HG03175 (cell line): ENCODE results near the gene TMC2.
"Not testable (repeated sequence)": the region's sequence is repeated elsewhere in the genome, so short reads cannot be mapped to it uniquely, and the experiment has no call there.

ENCODE experiments used
- ATAC-seq: cut with Tn5 transposase; IDR thresholded peaks from one replicate; pipeline ENCODE4 v1.9.1; 2021; ENCODE audit warnings: mild to moderate bottlenecking, moderate library complexity; ENCODE audit not compliant: unreplicated experiment

TMC2 gene

DNA sequence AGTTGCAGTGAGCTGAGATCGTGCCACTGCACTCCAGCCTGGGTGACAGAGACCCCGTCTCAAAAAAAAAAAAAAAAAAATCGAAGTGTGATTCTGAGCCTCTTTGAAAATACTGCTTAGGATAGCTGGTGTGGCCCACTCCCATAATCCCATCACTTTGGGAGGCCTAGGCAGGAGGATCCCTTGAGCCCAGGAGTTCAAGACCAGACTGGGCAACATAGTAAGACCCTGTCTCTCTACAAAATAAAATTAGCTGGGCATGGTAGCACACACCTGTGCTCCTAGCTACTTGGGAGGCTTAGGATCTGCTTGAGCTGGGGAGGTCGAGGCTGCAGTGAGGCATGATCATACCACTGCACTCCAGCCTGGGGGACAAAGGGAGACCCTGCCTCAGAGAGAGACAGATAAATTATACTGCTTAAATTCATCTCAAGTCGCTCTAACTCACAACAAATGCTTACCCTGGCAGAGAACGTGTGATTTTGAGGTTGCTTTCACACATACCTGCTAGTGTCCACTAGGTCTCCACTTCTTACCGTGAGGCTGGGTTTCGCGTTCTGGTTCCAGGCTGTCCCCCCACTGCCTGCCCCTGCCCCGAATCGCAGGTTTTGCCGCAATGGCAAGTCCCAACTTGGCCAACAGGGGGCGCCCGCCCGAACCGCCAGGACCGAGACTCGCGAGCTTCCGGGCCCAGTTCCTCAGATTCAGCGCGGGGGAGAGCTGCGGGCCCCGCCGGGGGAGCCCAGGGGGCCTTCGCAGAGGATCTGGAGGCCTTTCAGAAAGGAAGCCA lies 12.3 kb upstream of the TMC2 start:
- ATAC-seq: peak; percentile 72

DNA sequence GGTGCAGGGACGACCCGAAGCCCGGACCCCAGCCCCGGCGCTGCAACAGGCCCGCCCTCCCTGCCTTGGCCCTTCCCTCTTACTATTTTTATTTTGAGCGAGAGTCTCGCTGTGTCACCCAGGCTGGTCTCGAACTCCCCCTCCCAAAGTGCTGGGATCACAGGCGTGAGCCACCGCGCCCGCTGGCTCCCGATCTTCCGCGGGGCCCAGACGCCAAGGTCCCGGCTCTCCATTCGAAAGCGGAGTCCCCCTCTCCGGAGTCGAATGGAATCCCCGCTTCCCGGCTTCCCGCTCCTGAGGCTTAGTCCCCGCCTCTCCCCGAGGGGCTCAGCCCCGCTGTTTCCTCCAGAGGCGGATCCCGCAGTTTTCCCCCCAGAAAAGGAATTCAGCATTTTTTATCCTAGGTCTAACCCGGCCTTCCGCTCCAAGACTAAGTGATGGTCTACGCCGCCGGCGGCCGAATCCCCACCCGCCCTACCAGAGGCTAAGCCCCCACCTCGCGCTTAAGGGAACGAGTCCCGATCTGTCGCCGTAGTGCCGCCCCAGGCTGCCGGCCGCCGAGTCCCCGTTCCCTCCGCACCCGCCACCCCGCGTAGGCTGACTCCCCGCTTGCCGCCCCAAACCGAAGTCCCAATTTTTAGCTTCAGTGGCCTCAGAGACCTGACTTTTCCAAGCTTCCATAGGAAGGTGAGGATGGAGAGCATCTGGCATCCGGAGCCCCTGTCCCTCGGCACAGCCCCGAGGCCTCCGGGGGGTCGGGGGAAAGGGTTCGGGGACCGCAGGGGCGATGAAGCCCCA lies 11.5 kb upstream of the TMC2 start:
- peak; percentile 27 for ATAC-seq

DNA sequence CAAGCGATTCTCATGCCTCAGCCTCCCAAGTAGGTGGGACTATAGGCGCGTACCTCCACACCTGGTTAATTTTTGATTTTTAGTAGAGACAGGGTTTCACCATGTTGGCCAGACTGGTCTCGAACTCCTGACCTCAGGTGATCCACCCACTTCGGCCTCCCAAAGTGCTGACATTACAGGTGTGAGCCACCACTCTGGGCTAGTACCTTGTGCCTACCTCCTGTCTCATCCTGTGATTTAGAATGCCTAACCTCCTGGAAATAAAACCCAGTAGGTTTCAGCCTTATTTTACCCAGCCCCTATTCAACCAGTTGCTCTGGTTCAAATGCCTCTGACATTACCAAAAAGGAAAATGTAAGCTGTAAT lies 10.2 kb upstream of the TMC2 start:
- not testable (repeated sequence) for ATAC-seq

DNA sequence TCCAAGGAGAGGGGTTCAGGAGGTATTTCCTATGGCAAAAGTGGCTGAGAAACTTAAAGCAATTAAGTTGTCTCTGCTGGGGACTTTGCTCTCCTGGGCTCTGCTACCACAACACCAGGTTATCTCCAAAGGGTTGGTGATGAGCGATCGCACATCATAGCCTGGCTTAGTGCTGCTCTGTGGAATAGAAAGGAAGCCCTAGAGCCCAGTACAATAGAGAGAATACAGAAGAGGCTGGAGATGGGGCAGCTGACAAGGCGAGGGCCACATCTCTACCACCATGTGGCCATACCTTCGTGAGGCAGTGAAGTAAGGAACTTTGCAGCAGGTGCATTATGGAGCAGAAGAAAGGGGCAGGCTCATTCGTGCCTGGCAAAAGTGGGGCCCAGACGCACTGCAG lies 8.6 kb upstream of the TMC2 start:
- ATAC-seq: no peak

DNA sequence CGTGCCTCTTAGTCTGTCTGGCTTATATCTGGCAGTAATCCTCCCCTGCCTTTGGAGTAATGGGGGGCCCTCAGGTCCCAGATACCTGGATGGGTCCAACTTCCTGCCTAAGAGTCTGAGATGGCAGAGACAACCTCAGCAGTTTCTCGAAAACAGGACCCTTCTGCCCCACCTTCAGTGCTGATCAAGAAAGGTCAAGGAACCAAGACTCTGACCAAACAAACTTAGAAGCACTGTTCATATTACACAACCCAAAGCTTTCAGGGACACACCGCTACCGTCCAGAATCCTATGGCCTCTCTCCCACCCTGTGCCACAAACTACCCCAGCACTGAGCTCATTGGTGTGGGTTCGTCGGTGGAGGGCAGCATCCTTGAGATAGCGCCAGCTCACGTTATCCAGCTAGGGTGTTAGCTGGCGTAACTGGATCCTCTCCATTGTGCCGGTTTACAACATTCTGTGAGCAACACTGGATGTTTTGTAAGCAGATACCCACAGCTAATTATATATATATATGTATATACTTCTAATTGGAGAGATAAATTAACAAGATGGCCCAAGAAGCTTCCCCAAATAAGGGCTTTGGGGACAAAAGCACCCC lies 7.6 kb upstream of the TMC2 start:
- no peak for ATAC-seq

DNA sequence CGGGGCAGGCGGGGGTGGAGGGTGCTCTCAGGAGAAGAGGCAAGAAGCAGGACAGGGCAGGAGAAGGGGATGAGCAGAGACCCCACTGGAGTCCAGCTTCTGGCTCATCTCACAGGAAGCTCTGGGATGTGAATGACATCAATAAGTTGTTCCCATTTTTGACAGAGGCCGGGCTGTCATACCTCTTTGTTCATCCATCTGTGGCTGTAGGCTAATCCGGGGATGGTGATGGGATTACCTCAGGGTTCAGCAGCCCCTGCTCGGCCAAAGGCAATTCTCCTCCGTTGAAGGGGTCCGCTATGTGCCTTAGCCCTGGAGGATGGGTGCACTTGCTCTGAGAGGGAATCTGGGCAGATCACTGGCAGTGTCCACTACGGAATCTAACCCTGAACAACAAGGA lies 3.3 kb upstream of the TMC2 start:
- no peak for ATAC-seq

DNA sequence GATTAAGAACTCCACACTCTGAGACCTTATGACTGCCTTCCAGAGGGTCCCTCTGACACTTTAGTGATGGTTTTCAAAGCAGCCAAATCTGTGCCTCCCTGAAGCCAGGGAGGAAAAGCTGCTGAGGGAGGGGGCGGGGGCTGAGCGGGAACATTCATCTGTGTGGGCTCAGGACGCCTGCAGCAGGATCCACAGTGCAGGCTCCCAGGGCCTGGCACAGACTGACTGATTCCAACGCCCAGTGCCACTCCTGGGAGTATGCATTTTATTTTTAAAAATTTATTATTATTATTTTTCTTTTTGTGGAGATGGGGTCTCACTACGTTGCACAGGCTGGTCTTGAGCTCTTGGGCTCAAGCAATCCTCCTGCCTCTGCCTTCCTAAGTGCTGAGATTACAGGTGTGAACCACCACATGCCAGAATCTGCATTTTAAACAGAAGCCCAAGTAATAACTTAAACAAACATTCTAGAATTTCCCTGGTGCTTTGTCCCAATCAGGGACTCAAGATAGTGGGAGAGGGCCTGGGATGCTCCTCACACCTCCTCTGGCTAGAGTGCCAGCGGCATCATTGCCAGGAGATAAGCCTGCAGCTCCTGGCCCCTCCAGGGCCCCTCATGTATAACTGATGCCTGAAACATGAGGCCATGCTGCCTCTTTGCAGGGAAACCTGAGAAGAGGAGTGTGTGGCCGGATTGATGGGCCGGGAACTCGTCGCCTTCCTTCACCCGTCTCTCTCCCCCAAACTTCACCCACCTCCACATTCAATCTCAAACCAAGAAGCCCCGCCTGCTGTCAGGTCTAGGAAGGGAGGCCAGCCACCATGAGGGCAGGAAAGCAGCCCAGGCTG lies 438 bp upstream of the TMC2 start:
- ATAC-seq: no peak

DNA sequence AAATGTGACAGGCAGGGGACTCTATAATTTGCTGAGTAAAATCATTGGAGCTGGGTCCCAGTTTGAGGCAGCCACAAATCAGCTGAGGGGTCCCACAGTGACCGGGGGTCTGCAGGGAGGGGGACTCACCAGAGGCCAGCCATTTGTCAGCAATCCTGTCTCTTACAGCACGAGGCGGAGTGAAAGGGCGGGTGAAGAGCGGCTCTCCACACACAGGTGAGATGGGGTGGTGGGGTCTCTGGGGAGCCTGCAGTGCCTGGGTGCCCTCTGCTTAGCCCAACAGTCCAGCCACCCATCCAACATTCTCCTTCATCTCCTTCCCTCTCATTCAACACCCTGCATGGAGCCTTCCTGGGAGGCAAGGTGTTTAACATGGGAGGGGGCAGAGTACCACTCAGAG lies 728 bp downstream of the TMC2 start:
- ATAC-seq: no peak

DNA sequence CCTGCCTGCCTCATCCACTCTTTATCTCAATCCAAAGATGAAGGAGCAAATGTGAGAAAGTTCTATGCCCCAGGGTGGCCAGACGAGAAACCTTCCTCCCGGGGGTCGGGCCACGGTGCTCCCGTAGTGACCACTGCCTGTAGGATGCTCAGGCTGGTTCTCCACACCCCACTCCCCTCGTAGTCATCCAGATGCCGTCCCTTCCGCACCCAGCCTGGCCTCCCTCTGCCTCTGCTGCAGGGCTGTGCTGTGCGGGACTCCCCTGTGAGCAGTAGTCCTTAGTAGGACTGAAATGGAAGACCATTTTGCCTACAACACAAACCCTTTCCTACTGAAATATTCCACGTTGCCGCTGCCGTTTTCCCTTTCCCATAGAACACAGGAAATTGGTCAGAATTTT lies 2.0 kb downstream of the TMC2 start:
- no peak for ATAC-seq

DNA sequence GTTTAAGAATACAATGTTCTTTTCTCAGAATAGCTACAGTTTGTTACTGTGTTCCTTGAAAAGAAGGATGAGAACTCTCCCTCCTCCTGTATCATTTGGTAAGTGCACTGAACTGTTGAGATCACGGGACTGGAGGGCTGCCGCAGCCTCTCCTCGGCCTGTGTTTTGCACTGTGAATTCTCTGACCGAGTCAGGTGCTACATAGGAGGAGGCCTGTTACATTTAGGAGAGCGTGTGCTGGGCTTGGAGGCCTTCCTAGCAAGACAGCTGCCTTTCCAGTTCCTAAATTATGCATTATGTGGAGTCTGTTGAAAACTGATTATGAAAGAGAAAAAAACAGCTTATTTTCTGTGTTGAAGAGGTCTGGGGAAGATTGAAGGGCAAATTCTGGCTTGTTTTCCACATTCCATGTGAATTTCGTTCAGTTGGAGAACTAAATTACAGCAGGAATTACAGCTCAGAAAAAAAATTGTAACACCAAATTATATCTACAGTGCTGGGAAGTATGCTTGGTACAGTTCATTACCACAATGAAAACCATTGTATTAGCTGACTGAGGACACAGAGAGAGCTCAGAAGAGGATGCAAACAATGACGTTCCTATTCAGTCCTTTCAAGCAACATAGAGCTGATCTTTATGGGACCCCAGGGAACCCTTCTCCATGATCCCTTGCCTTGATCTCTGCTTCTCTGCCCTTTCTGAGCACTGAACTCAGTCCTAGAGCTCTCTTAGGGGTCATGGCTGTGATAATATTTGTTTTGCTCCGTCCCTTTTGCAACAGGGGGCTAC lies 2.8 kb downstream of the TMC2 start:
- no peak for ATAC-seq

DNA sequence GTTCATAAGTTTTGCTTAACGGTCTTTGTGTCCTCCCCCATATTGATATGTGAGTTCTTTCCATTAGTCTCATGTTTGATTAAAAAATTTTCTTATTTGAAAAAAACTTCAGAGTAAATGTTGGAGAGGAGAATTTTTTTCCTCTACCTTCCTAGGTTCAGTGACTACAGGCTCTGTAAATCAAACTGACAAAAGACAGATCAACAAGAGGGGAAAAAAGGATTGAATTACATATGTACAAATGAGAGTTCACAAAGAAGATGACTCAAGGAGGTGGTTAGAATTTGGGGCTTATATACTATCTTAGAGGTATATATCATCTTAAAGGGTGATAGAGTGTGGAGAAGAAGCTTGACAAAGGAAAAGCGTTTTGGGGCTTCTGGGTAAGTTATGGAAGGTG lies 5.6 kb downstream of the TMC2 start:
- ATAC-seq: no peak

DNA sequence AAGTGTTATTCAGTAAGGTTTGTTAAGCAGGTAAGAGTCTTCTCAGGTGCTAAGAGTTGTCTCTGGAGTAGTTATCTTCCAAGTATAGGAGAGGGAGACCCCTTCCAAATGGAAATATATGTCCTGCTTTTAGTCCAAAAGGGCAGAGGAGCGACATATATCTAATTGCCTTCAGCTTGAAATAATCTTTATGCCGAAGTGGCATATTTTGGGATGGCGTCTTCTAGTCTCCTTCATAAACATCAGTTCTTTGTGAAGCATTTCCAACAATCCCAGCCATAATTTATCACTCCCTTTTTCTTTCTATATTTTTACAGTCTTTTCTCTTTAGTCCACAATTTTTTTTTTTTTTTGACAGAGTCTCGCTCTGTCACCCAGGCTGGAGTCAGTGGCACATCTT lies 6.0 kb downstream of the TMC2 start:
- ATAC-seq: no peak

DNA sequence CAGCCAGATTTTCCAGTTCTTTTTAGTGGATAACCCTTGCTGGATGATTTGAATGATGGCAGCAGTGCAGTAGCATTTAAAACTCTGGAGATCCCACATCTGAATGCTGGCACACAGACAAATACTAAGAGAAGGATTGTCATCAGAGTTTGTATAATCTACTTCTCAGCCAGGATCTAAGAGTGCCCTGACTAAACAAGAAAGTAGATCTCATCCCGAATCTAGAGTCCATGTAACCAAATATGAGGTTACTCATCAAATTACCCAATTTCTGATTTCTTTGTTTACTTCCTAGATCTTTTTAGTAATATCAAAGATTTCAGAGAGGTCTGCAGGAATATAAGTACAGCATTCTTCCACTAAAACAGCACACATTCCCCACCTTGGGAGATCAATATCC lies 7.8 kb downstream of the TMC2 start:
- no peak for ATAC-seq

DNA sequence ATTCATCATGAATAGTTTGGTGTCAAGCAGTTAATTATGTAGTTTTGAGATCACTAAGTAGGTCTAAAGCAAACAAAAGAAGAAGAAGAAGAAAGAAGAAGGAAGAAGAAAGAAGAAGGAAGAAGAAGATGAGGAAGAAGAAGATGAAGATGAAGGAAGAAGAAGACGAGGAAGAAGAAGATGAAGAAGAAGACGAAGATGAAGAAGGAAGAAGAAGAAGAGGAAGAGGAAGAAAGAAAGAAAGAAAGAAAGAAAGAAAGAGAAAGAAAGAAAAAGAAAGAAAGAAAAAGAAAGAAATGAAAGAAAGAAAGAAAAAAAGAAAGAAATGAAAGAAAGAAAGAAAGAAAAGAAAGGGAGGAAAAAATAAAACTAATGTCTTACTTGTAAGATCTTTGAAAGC lies 9.2 kb downstream of the TMC2 start:
- no peak for ATAC-seq

DNA sequence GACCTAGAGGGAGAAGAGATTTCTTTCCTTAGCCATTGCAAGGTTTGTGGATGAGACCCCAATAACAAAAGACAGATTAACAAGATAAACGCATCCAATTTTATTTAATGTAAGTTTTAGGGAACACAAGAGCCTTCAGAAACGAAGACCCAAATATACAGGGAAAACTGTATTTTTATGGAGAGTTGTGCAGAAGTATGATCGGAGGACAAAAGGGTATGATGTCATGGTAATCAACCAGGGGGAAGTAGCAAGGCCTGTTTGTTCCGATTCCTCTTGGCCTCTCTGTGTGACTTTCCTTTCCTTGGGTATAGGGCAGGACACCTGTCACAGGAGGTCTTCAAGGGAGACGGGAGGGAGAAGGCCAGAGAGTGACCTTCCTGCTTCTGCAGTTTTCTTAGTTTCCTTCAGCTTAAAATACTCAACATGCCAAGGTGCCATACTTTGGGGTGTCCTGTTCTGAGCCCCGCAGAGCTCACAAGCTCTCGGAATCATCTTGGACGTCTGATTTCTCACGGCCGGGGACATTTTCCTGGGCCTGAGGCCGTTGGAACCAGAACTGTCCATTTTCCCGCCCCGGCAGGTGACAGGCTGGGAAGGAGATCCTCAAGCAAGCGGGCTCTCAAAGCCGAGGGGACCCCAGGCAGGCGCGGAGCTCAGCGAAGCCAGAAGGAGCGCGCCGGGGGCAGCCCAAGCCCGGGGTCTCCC lies 21.7 kb downstream of the TMC2 start:
- no peak for ATAC-seq

DNA sequence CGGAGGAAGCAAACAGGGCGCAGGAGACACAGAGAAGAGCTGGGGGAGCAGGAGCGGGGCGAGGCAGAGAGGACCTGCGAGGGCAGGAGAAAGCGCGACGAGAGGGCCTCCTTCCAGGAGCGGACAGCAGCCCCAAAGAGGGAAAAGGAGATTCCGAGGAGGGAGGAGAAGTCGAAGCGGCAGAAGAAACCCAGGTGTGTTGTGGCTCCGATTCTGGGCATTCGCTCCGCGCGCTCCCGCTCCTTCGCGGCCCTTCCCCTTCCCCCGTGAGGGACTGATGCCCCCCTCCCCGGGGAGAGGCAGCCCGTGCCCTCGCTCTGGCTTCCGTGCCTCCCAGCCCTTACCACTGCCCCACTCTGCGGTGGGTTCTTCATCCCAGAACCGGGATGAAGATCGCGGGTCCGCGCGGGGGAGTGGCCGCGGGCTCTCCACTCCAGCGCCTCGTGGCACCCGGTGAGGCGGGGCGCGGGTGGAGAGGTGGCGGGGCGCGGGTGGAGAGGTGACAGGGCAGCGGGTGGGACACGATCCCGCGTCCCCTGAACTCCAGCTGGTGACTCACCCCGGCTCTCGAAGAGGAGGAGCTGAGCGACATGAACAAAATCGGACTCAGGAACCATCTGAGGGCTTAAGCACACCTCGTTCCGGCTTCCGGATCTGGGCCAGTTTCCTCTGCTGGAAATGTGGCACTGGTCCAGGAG lies 22.4 kb downstream of the TMC2 start:
- no peak for ATAC-seq

DNA sequence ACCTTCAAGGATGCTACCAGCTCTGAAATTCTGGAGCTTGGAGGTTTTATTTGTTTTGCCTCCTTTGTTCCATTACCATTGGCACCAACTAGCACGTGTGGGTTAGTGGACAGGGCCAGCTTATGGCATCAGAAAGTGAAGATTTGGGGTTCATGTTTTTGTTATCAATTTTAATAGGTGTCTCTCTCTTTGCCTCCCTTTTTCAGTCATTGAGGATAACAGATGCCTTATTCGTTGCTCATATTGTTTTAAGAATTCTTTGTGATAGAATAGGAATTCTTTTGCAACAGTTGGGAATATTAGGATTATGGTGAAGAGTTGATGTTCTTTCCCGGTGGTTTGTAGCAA lies 22.9 kb downstream of the TMC2 start:
- ATAC-seq: no peak

DNA sequence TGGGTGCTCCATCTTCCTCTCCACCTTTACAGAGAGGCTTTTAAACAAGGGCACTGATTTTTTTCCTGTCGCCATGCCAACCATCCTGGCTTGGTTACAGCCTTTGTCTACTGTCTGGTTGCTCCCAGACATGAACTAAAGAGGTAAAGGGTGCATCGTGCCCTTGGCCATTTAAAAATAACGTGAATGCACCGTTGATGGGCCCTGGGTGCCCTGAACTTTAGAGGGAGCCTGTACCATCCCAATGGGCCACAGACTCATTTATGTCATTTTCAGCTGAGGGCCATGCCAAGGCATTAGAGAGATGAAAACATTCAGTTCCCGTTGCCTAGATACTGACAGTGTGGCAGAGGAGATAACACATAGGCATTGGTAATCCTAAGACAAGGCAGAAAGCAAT lies 23.3 kb downstream of the TMC2 start:
- ATAC-seq: no peak

DNA sequence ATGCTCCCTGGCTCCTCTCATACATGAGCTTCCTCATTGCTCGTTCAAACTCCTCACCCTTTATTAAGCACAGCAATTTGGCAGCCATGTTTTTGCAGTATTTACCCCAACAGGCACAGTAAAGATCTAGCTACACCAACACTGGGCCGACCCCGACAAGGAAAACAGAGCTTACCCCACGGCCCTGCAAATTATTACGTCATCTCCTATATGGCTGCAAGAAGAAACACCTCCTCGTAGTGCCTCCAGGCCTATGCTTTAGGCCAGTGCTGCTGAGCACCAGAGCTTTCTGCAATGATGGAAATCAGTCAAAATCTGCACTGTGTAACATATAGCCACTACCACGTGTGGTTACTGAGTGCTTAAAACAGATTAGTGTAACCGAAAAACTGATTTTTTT lies 26.7 kb downstream of the TMC2 start:
- no peak for ATAC-seq
